GM18858 (cell line): ENCODE results near the gene SPTLC3.

ENCODE experiments used
- ATAC-seq: cut with Tn5 transposase; IDR thresholded peaks from one replicate; pipeline ENCODE4 v1.9.1; 2021; ENCODE audit not compliant: unreplicated experiment

Gene SPTLC3

GRCh38 chr20:13130061-13130706 lies 121.4 kb downstream of the SPTLC3 start:
- no peak for ATAC-seq

GRCh38 chr20:13130707-13131103 lies 121.9 kb downstream of the SPTLC3 start:
- ATAC-seq = no peak

- no peak for ATAC-seq
Observed at GRCh38 chr20:13131688-13132087, 122.9 kb downstream of the SPTLC3 start.

DNA sequence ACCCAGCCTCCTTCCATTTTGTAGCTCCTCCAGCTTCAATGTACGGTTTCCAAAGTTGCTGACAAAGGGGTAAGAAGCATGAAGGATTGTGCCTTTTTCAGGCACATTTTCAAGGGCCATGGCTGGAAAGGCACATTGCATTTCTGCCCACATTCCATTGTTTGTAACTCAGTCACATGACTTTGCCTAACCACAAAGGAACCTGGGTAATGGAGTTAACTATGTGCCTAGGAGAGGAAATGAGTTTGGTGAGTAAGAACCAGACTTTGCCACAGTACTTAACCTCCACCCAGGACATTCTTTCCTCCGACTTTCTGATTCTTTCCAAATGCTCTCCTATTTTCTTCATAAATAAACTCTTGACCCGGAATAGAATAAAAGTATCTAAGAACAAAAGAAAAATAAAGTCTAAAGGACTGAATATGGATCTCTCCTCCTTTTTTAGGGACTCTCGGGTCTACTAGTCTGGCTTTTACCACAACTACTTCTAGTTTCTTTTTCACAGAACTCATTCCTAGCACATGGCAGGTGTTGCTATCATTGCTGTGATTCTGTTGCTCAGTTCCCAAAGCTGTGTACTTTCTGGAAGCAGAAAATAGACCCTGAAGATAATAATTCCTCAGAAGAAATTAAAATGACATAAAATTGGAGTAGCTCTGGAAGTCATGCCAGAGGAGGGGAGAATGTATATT lies 130.8 kb downstream of the SPTLC3 start:
- no peak for ATAC-seq

GRCh38 chr20:13140201-13140600 lies 131.4 kb downstream of the SPTLC3 start:
- no peak for ATAC-seq

- no peak for ATAC-seq
Observed at GRCh38 chr20:13140775-13141174, 132.0 kb downstream of the SPTLC3 start.

GRCh38 chr20:13141546-13141945 lies 132.8 kb downstream of the SPTLC3 start:
- no peak for ATAC-seq

DNA sequence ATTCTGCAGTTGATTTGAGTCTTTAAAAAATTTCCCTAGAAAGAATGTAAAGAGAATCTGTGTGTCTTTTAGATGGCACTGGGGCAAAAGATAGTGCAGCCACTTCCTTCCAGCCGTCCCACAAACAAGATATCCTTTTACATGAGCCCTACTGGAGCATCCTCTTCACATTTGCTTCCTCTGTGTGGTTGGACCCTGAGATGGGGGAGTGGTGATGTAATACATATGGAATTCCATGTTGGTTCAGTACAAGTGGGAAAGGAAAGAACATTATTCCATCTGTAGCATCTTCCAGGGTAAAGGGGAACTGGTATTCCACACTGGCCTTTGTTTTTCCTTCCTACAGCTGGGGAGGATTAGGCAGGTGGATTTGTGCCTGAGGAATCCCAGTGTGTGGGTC lies 133.4 kb downstream of the SPTLC3 start:
- ATAC-seq = no peak

DNA sequence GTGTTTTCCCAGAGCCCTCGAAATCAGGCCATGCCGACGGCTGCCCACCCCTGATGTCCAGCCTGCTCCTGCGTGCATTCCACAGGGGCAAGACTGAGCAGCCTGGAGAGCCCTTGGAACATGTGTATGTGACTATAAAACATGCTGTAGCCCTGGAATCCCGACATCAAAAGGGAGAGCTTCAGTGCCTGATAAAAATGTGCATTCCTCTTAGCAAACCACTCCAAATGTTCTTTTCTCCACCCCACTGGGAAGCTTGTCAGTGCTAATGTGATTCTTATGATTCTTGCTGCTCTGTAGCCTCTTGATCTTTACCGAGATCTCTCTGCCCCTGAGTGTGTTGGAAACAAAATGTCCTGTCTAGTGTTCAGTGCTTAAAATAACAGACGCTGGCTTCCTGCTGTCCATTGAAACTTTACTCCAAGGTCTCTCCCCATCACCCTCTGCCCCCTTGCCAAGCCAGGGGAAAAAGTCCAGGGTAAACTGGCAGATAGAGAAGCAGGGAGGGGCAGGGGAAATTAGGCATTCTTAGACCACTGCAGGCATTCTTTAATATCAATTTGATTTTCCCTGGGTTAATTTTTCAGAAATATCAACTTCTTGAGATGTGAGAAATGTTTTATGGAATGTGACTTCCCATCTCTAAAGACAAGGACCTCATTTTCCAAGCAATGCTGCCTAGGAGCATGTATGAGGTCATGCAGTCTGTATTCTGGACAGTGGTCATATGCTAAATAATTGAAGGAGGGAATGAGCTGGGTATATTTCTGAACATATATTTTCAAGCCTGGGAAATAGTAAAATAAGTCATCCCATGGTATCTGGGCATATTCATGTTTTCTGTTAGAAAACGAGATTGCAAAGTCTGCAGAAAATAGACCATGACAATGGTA lies 138.5 kb downstream of the SPTLC3 start:
- no peak for ATAC-seq

- no peak for ATAC-seq
Observed at GRCh38 chr20:13147971-13148370, 139.2 kb downstream of the SPTLC3 start.

DNA sequence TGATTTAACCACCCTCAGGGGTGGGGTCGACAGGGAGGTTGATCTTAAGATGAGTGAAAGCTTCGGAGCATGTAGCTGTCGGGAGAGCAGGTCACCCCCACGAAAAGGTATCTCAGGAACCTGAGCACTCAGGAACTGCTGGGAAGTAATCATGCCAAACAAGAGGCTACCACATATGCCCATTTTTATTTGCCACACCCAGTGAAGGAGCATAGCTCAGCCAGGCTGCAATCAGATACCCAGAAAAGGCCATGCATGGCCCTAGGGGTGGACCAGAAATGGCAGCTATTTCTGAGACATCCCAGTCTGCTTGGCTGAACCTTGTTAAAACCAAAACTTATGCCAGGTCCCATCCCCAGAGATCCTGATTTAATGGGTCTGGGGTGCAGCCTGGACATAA lies 139.6 kb downstream of the SPTLC3 start:
- ATAC-seq = no peak

GRCh38 chr20:13148961-13149360 lies 140.2 kb downstream of the SPTLC3 start:
- ATAC-seq = no peak

DNA sequence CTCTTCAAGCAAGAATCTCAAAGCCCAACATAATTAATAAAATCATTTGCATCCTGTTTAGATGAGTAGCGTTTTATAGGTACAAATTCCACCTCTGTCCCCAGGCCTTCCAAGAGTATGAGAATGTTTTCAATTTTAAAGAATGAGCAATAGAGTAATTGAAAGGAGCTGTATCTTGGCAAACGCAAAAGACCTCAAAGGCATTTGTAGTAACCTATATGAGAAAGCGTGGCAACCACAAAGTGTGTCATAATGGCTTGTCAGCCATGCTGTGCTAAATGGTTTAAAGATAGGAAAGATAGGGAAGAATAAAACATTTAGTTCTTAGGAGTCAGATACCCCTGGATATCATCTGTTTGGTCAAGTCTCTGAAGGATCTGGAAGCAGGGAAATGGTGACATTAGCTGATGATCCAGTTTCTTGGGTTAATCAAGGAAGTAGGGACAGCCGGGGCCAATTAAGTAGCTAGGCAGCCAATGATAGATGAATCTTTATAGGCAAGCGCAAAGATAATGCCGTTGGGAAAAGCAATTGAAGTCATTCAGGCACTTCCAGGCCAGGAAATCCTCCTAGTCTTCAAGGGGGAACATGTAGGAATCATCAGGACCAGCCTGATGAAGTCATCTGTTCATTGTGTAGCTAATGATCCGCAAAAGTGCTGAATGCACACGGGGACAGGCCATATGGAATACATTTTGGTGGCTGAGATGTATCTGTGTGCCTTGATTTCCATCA lies 140.8 kb downstream of the SPTLC3 start:
- ATAC-seq = no peak

DNA sequence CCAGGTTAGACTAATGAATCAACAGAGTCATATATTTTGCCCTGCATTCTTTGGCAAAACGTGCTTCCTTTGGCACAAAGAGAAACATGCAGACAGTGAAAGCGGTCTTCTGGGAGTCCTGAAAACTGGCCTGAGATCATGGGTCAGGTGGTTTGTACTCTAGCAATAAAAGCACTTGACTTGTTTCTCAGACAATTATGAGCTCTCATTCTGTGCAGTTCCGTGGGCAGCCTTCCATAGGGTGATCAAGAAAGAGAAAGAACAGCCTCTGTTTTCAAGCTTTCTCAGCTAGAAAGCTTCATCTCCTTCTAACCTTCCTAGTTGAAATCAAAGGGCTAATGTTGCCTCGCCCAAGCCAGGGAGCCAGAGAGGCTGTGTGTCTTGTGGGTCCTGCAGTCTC lies 149.6 kb downstream of the SPTLC3 start:
- no peak for ATAC-seq

DNA sequence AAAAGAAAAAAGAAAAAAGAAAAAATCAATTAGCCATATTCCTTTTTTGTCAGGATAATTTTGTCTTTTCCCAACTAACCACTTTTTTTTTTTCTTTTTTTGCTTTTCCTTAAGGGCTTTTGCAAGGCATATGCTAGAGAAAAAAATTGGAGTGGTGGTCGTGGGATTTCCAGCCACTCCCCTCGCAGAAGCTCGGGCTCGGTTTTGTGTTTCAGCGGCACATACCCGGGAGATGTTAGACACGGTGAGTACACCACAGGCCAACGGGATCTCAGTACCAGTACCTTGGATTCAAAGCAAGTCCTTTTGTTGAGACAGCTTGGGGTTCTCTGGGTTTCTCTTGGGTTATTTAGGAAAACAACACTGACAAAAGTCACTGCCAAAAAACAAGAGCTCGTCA lies 151.1 kb downstream of the SPTLC3 start:
- no peak for ATAC-seq

DNA sequence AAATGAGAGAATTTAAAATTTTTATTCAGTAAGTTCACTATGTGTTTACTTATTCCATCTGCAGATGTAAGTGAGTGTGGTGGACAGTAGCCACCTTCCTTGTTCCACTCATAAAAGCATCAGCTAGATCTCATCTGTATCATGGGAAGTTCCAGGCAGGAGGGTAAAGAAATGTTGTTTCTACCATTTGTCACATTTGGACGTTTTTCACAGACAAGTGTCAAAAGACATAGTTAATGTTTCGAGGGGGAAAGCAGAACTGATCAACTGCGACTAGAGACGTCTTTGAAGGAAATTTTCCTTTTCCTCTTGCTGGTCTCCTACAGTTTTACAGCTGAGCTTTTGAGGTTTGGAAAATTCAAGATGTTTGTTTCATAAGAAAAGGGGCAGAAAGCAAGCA lies 156.4 kb downstream of the SPTLC3 start:
- no peak for ATAC-seq

DNA sequence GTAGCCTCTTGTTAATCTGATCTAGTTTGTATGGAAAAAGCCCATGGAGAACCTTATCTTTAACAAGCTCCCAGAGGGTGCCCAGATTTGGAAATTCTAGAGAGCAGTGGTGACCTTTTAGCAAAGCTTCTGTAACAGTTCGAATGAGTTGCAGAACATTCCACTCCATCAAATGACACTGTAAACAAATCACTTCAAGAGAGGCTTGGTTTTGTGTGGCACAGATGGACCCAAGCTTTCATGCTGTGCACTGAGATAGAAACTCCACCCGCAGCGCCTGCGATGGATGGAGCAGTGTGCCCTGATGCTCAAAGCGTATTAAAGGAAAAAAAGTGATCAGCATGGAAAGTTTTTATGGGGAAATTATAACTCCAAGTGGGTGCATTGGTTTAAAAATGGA lies 157.2 kb downstream of the SPTLC3 start:
- ATAC-seq = no peak

- ATAC-seq = no peak
Observed at GRCh38 chr20:13166437-13166836, 157.7 kb downstream of the SPTLC3 start.

DNA sequence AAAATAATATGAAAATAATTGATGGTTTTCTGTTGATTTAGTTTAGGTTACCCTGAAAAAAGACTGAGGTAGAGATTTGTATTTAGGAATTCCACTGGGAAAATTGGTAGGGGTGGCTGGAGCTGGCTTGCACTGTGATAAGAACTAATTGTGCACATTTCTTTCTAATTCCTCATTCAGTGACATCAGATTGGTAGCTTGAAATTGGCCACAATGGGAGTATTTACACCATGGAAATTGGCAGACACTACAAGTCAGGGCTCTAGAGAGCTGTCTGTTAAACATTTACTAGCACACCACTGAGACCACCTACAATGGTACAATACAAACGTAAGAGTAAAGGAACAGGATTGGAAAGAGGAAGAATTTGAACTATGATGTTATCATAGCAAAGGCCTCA lies 160.3 kb downstream of the SPTLC3 start:
- ATAC-seq = no peak

GRCh38 chr20:13170771-13171170 lies 162.0 kb downstream of the SPTLC3 start:
- ATAC-seq = no peak

DNA sequence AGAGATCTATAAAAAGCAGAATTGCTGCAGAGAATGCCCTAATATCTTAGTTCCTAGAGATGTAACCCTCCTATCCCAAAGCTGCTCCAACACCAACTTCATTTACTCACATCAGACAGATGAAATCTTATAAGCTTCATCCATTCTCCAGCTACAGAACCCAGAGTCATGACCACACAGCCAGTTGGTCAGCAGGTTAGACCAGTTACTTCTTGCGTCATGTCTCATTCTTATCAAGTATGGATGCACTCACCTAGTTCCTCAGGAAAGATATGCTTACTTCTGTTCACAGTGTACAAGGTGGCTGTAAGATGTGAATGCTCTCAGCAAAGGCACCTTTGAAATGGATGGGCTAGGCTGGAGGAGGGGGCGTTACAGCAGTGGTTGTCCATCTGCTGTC lies 164.4 kb downstream of the SPTLC3 start:
- ATAC-seq = no peak
